Vagina (tissue), 2 donors: Measurements from ENCODE around the gene EXOC6B.

ENCODE experiments used
- POLR2A ChIP-seq, 2 donors: fragments of 450-650 bp; IDR thresholded peaks; one replicate each; pipeline ENCODE4 v1.6.1; 2017; ENCODE audit warnings: antibody characterized with exemption in 2 of 2, mild to moderate bottlenecking in 2 of 2, moderate library complexity in 2 of 2
- POLR2AphosphoS5 ChIP-seq, 2 donors: sonication (generic); formaldehyde crosslinking; IDR thresholded peaks; one replicate each; pipeline ENCODE4 v1.9.0; 2017; ENCODE audit warnings: antibody characterized with exemption in 2 of 2, mild to moderate bottlenecking in 2 of 2, low read depth in 1 of 2; ENCODE audit not compliant: insufficient read depth in 1 of 2
- TF ChIP-seq, protein P1 (sequence below), 3 experiments: fragments of 450-650 bp in 2 of 3; fragments of 200-600 bp in 1 of 3; sonication (generic) in 1 of 3; IDR thresholded peaks; one replicate each; pipeline ENCODE4 v1.5.1; 2017 to 2019; ENCODE audit warnings: antibody characterized with exemption in 3 of 3, mild to moderate bottlenecking in 2 of 3, moderate library complexity in 2 of 3

DNA sequence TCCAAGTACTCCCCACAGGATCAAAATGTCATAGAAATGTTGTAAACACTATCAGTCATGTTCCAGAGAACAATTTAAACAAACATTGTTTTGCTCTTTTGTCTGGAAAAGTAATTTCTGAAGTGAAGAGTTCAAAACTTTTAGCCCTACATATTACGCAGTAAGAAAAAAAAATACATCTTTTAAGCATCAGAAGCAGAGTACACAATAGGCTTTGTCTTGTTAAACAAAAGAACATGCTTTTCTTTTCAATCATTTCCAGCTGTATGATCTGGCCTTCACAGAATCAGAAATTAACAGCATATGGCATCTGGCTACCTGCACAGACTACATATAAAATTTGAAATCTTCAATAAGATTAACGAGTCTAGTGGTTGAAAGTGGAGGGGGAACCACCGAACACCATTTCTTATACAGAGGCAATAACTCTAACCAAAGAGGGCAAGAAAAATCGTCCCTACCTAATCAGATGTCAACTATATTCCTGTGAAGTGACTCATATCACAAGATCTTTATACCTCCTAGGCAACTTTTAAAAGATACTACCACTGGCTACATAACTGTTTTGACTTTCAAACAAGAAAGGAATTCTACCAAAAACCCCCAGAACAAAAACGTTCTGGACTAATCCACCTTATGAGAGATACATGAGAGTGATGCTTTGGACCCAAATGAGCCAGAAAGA lies 149.3 kb downstream of the EXOC6B start:
- TF ChIP-seq, protein P1, sequence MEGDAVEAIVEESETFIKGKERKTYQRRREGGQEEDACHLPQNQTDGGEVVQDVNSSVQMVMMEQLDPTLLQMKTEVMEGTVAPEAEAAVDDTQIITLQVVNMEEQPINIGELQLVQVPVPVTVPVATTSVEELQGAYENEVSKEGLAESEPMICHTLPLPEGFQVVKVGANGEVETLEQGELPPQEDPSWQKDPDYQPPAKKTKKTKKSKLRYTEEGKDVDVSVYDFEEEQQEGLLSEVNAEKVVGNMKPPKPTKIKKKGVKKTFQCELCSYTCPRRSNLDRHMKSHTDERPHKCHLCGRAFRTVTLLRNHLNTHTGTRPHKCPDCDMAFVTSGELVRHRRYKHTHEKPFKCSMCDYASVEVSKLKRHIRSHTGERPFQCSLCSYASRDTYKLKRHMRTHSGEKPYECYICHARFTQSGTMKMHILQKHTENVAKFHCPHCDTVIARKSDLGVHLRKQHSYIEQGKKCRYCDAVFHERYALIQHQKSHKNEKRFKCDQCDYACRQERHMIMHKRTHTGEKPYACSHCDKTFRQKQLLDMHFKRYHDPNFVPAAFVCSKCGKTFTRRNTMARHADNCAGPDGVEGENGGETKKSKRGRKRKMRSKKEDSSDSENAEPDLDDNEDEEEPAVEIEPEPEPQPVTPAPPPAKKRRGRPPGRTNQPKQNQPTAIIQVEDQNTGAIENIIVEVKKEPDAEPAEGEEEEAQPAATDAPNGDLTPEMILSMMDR (IDR thresholded peaks at IDR 0.05): no peak
- no peak for TF ChIP-seq POLR2A (IDR thresholded peaks at IDR 0.05)
- TF ChIP-seq POLR2AphosphoS5 (IDR thresholded peaks at IDR 0.05; ENCODE audit: insufficient read depth in 1 of 2, low read depth in 1 of 2): no peak
